OCI-LY3 (cell line): Measurements from ENCODE around the gene CFAP45.

Experiments
- H2AFZ ChIP-seq: fragments of 200-600, 300-600 bp; shearing (Covaris generic); 2 replicates; pipeline ENCODE4 v1.6.0; 2014; ENCODE audit warnings: antibody characterized with exemption, low read depth, low read length
- H3K27ac ChIP-seq: fragments of 200-600, 300-600 bp; sonication (generic); 2 replicates; pipeline ENCODE4 v1.5.1; 2014; ENCODE audit warnings: mild to moderate bottlenecking, low read length, moderate library complexity, mixed read lengths
- H3K27me3 ChIP-seq: fragments of 200-600, 300-600 bp; sonication (generic); 2 replicates; pipeline ENCODE4 v1.6.1; 2014; ENCODE audit warnings: low read depth, low read length, mixed read lengths
- H3K36me3 ChIP-seq: fragments of 200-600, 300-600 bp; sonication (generic); replicated peaks from 2 replicates; pipeline ENCODE3; 2014; ENCODE audit warnings: low read depth, low read length, mixed read lengths
- H3K4me1 ChIP-seq: fragments of 300-600, 200-600 bp; sonication (generic); 2 replicates; pipeline ENCODE4 v1.6.1; 2014; ENCODE audit warnings: low read length, mixed read lengths
- H3K4me2 ChIP-seq: fragments of 200-600, 300-600 bp; sonication (generic); 2 replicates; pipeline ENCODE4 v1.6.1; 2014; ENCODE audit warnings: low read length, mixed read lengths
- H3K4me3 ChIP-seq: fragments of 300-600, 200-600 bp; sonication (generic); 2 replicates; pipeline ENCODE4 v1.5.1; 2014; ENCODE audit warnings: antibody characterized with exemption, mild to moderate bottlenecking, low read length, moderate library complexity
- H3K79me2 ChIP-seq: fragments of 300-600, 200-600 bp; shearing (Covaris generic); 2 replicates; pipeline ENCODE4 v1.6.1; 2014; ENCODE audit warnings: mild to moderate bottlenecking, low read length, mixed read lengths
- H3K9ac ChIP-seq: fragments of 300-600, 200-600 bp; shearing (Covaris generic); 2 replicates; pipeline ENCODE4 v1.6.0; 2014; ENCODE audit warnings: mild to moderate bottlenecking, low read length, moderate library complexity
- H3K9me3 ChIP-seq: fragments of 200-600, 300-600 bp; shearing (Covaris generic); 2 replicates; pipeline ENCODE4 v1.6.1; 2014; ENCODE audit warnings: low read length, mixed read lengths; ENCODE audit not compliant: insufficient read depth
- H4K20me1 ChIP-seq: fragments of 200-600, 300-600 bp; sonication (generic); 2 replicates; pipeline ENCODE4 v1.6.1; 2016; ENCODE audit warnings: low read length, mixed read lengths; ENCODE audit not compliant: insufficient read depth
- CTCF ChIP-seq: fragments of 200-600, 300-600 bp; sonication (generic); IDR thresholded peaks from 2 replicates; pipeline ENCODE4 v1.5.1; 2014; ENCODE audit warnings: antibody characterized with exemption, low read length, low read depth
- EZH2phosphoT487 ChIP-seq: fragments of 200-600 bp; shearing (Covaris generic); IDR thresholded peaks from 2 replicates; pipeline ENCODE4 v1.6.1; 2018; ENCODE audit warnings: antibody characterized with exemption, mixed run types, low read depth

Gene CFAP45

GRCh38 chr1:159940006-159940620, 40.1 kb upstream of the CFAP45 start:
- Histone ChIP-seq H3K9me3 (no peaks in the 10 kb centered on the region), H3K79me2 (no peaks in the 10 kb centered on the region), H3K36me3 (no peaks in the 10 kb centered on the region), H3K4me3 (no peak overlapping the region), H3K27ac (no peak overlapping the region), H3K4me2 (no peak overlapping the region), H3K27me3 (peaks cover 22% of the 10 kb centered on the region; the same call in 1 of the 2 replicates), H3K4me1 (peaks cover 47% of the 10 kb centered on the region), H3K9ac (no peak overlapping the region), H4K20me1 (peaks cover 5% of the 10 kb centered on the region), H2AFZ (no peak overlapping the region)
- TF ChIP-seq EZH2phosphoT487 (no peak), CTCF (no peak)

- TF ChIP-seq EZH2phosphoT487, result no peak
- TF ChIP-seq CTCF, result no peak
- peaks cover 46% of the 10 kb centered on the region for H3K4me1 ChIP-seq
- no peaks in the 10 kb centered on the region for H3K36me3 ChIP-seq
- H3K4me2 ChIP-seq, result no peak overlapping the region
- H3K27ac ChIP-seq, result no peak overlapping the region
- no peak overlapping the region for H3K4me3 ChIP-seq
- H2AFZ ChIP-seq, result no peak overlapping the region
- H3K9me3 ChIP-seq, result no peaks in the 10 kb centered on the region
- peaks cover 18% of the 10 kb centered on the region; the same call in 1 of the 2 replicates for H3K27me3 ChIP-seq
- no peaks in the 10 kb centered on the region for H3K79me2 ChIP-seq
- H3K9ac ChIP-seq, result no peak overlapping the region
- H4K20me1 ChIP-seq, result peaks cover 5% of the 10 kb centered on the region
Observed at GRCh38 chr1:159939678-159940002, 39.7 kb upstream of the CFAP45 start.

GRCh38 chr1:159938905-159939677, 39.1 kb upstream of the CFAP45 start:
- Histone ChIP-seq H3K9me3 (no peaks in the 10 kb centered on the region), H3K4me3 (no peak overlapping the region), H3K79me2 (no peaks in the 10 kb centered on the region), H3K27ac (no peak overlapping the region), H3K9ac (no peak overlapping the region), H2AFZ (no peak overlapping the region), H3K4me1 (peaks cover 40% of the 10 kb centered on the region), H4K20me1 (peaks cover 5% of the 10 kb centered on the region), H3K4me2 (no peak overlapping the region), H3K36me3 (no peaks in the 10 kb centered on the region), H3K27me3 (peaks cover 15% of the 10 kb centered on the region; the same call in 1 of the 2 replicates)
- no peak for TF ChIP-seq EZH2phosphoT487
- TF ChIP-seq CTCF, result no peak

- Histone ChIP-seq H3K4me2 (peak overlapping the region; percentile 91), H3K27ac (no peak overlapping the region)
- no peak for TF ChIP-seq CTCF
- no peak for TF ChIP-seq EZH2phosphoT487
Observed at GRCh38 chr1:159938211-159938852, 38.4 kb upstream of the CFAP45 start.

More at GRCh38 chr1:159938211-159938852, 38.4 kb upstream of the CFAP45 start:
- H3K9ac ChIP-seq, result no peak overlapping the region; the same call in 1 of the 2 replicates
- peaks cover 45% of the 10 kb centered on the region for H3K4me1 ChIP-seq
- H3K79me2 ChIP-seq, result no peaks in the 10 kb centered on the region
- H4K20me1 ChIP-seq, result peaks cover 5% of the 10 kb centered on the region
- H3K27me3 ChIP-seq, result peaks cover 15% of the 10 kb centered on the region; the same call in 1 of the 2 replicates
- H3K36me3 ChIP-seq, result no peaks in the 10 kb centered on the region
- peak overlapping the region; percentile 56; the same call in 1 of the 2 replicates for H3K4me3 ChIP-seq
- H3K9me3 ChIP-seq, result no peaks in the 10 kb centered on the region
- H2AFZ ChIP-seq, result no peak overlapping the region
